Measurements from ENCODE around the gene XRCC6. TPM values are rescaled to one million over a fixed set of nuclear protein-coding genes. Genes with fewer than 3 reads are reported as not detected.
"Not testable (repeated sequence)": the region's sequence is repeated elsewhere in the genome, so short reads cannot be mapped to it uniquely, and the experiment has no call there.

XRCC6 gene
- 100 to 1,000 TPM; 211 to 498 (median 242) TPM for total RNA-seq
- 100 to 1,000 TPM; 122 to 475 (median 216) TPM for polyA plus RNA-seq
- long read RNA-seq, donor 1, transcript XRCC6-202 (13 exons, 2,296 nt): major isoform, 104 of 218 reads
- long read RNA-seq, donor 1, transcript XRCC6-201 (12 exons, 2,709 nt): minor isoform, 35 of 218 reads
- long read RNA-seq, donor 1, partial matches to known transcripts: 65 of 218 reads
- long read RNA-seq, donor 1, other reads (novel, unspliced or antisense): 11 of 218 reads
- long read RNA-seq, donor 2, transcript XRCC6-201 (12 exons, 2,709 nt): minor isoform, 7 of 358 reads
- long read RNA-seq, donor 2, transcript XRCC6-202 (13 exons, 2,296 nt): major isoform, 65 of 358 reads
- long read RNA-seq, donor 2, partial matches to known transcripts: 217 of 358 reads
- long read RNA-seq, donor 2, other reads (novel, unspliced or antisense): 66 of 358 reads
- long read RNA-seq, donor 3, transcript XRCC6-201 (12 exons, 2,709 nt): minor isoform, 25 of 175 reads
- long read RNA-seq, donor 3, transcript XRCC6-202 (13 exons, 2,296 nt): major isoform, 84 of 175 reads
- long read RNA-seq, donor 3, partial matches to known transcripts: 52 of 175 reads
- long read RNA-seq, donor 3, other reads (novel, unspliced or antisense): 10 of 175 reads
- long read RNA-seq, donor 4, transcript XRCC6-202 (13 exons, 2,296 nt): major isoform, 349 of 404 reads
- long read RNA-seq, donor 4, transcript XRCC6-201 (12 exons, 2,709 nt): minor isoform, 15 of 404 reads
- long read RNA-seq, donor 4, partial matches to known transcripts: 23 of 404 reads
- long read RNA-seq, donor 4, other reads (novel, unspliced or antisense): 17 of 404 reads
- long read RNA-seq, donor 5, transcript XRCC6-206 (12 exons, 2,148 nt): minor isoform, 6 of 559 reads
- long read RNA-seq, donor 5, transcript XRCC6-201 (12 exons, 2,709 nt): minor isoform, 16 of 559 reads
- long read RNA-seq, donor 5, transcript XRCC6-202 (13 exons, 2,296 nt): major isoform, 475 of 559 reads
- long read RNA-seq, donor 5, partial matches to known transcripts: 35 of 559 reads
- long read RNA-seq, donor 5, other reads (novel, unspliced or antisense): 25 of 559 reads
- long read RNA-seq, donor 6, transcript XRCC6-201 (12 exons, 2,709 nt): minor isoform, 9 of 210 reads
- long read RNA-seq, donor 6, transcript XRCC6-202 (13 exons, 2,296 nt): major isoform, 169 of 210 reads
- long read RNA-seq, donor 6, partial matches to known transcripts: 19 of 210 reads
- long read RNA-seq, donor 6, other reads (novel, unspliced or antisense): 13 of 210 reads
- long read RNA-seq, donor 7, transcript XRCC6-202 (13 exons, 2,296 nt): major isoform, 31 of 93 reads
- long read RNA-seq, donor 7, transcript XRCC6-201 (12 exons, 2,709 nt): minor isoform, 8 of 93 reads
- long read RNA-seq, donor 7, partial matches to known transcripts: 45 of 93 reads
- long read RNA-seq, donor 7, other reads (novel, unspliced or antisense): 8 of 93 reads
- long read RNA-seq, donor 8, transcript XRCC6-202 (13 exons, 2,296 nt): major isoform, 141 of 268 reads
- long read RNA-seq, donor 8, transcript XRCC6-201 (12 exons, 2,709 nt): minor isoform, 22 of 268 reads
- long read RNA-seq, donor 8, partial matches to known transcripts: 77 of 268 reads
- long read RNA-seq, donor 8, other reads (novel, unspliced or antisense): 21 of 268 reads
- long read RNA-seq, donor 9, transcript XRCC6-202 (13 exons, 2,296 nt): major isoform, 85 of 136 reads
- long read RNA-seq, donor 9, transcript XRCC6-201 (12 exons, 2,709 nt): minor isoform, 9 of 136 reads
- long read RNA-seq, donor 9, partial matches to known transcripts: 39 of 136 reads
- long read RNA-seq, donor 9, other reads (novel, unspliced or antisense): 0 of 136 reads
- long read RNA-seq, donor 10, transcript XRCC6-202 (13 exons, 2,296 nt): major isoform, 55 of 94 reads
- long read RNA-seq, donor 10, transcript XRCC6-201 (12 exons, 2,709 nt): minor isoform, 7 of 94 reads
- long read RNA-seq, donor 10, partial matches to known transcripts: 32 of 94 reads
- long read RNA-seq, donor 10, other reads (novel, unspliced or antisense): 0 of 94 reads

DNA sequence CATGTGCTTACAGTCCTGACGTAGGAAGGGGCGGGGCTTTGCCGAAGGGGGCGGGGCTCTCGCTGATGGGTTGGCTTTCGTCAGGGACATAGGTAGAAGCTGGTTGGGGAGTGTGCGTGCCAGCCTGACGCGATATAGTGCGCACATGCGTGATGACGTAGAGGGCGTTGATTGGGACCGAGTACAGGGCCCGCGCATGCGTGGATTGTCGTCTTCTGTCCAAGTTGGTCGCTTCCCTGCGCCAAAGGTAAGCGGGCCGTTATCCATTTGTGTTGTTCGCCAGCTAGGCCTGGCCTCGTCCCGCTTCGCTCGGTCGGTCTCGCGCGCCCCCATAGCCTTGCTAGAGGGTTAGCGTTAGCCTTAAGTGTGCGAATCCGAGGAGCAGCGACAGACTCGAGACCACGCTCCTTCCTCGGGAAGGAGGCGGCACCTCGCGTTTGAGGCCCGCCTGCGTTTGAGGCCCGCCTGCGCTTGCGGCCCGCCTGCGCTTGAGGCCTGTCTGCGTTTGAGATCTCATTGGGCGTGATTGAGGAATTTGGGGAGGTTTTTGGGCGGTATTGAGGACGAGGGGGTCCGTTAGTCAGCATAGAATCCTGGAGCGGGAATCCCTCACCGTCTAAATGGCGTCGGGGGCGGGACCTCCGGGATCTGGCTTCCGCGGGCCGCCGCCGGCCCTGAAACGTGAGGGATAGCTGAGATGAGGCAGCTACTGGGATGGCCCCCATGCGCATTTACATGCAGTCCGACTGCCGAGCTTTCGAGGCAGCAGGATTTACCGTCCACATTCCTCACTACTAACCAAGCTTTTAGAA is at the start of gene XRCC6:
TSS of gene XRCC6 (plus strand) at position 197 of the 812 bp plus-strand sequence. CDS start 710 bp downstream, outside the sequence.
- TF ChIP-seq POLR2A (IDR thresholded peaks at IDR 0.05): peak; percentile 96 to 99
- TF ChIP-seq, protein P1, sequence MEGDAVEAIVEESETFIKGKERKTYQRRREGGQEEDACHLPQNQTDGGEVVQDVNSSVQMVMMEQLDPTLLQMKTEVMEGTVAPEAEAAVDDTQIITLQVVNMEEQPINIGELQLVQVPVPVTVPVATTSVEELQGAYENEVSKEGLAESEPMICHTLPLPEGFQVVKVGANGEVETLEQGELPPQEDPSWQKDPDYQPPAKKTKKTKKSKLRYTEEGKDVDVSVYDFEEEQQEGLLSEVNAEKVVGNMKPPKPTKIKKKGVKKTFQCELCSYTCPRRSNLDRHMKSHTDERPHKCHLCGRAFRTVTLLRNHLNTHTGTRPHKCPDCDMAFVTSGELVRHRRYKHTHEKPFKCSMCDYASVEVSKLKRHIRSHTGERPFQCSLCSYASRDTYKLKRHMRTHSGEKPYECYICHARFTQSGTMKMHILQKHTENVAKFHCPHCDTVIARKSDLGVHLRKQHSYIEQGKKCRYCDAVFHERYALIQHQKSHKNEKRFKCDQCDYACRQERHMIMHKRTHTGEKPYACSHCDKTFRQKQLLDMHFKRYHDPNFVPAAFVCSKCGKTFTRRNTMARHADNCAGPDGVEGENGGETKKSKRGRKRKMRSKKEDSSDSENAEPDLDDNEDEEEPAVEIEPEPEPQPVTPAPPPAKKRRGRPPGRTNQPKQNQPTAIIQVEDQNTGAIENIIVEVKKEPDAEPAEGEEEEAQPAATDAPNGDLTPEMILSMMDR (IDR thresholded peaks at IDR 0.05): no peak
- H3K4me3 ChIP-seq: peak within 1 kb of the TSS; percentile 75 to 100 (median 91)
- H3K9me3 ChIP-seq (replicated peaks in 1 of 3): no peaks in the 10 kb centered on the region
- peaks cover 0 to 39% of the 10 kb centered on the region in 2 donors for H3K36me3 ChIP-seq (replicated peaks in 1 of 2)
- WGBS, 4 donors: 0 to 1% (median 0%) methylated on average over 12 to 70 of the region's 70 CpGs
- no peaks in the 10 kb centered on the region for H3K27me3 ChIP-seq
- peak within 1 kb of the TSS; percentile 95 to 100 (median 98) for H3K27ac ChIP-seq
- H3K4me1 ChIP-seq (replicated peaks in 1 of 2): peaks cover 19 to 36% of the 10 kb centered on the region in 2 donors
- intact Hi-C loops (cut with DNase I): no loop called here
- peak; percentile 100 for DNase-seq

DNA sequence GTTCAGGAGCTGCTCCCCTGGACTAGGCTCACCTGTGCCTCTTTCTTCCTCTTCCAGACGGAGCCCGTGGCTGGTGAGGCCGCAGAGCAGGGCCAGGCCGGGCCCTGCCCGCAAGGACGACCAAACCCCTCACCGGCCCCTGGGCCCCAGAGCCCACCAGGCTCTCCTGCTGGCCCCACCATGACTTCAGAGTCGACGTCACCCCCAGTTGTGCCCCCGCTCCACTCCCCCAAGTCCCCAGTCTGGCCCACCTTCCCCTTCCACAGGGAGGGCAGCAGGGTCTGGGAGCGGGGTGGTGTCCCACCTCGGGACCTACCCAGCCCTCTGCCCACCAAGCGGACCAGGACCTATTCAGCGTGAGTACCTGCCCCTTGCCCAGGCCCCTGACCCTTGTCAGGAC is 49.3 kb upstream of the XRCC6 start:
- peaks cover 29 to 43% of the 10 kb centered on the region in 2 donors for H3K4me1 ChIP-seq (replicated peaks in 1 of 2)
- TF ChIP-seq, protein P1 (IDR thresholded peaks at IDR 0.05): no peak
- TF ChIP-seq POLR2A (IDR thresholded peaks at IDR 0.05): no peak

DNA sequence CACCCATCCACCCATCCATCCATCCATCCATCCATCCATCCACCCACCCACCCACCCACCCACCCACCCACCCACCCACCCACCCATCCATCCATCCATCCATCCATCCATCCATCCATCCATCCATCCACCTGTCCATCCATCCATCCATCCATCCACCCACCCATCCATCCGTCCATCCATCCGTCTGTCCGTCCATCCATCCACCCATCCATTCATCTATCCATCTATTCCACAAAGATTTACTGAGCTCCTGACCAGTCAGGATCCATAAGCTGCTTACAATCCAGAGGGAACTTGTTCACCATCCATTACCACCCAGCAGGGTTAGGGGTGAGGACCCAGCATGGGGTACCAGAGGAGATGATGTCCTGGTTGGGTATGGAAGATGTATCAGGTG is 48.8 kb upstream of the XRCC6 start:
- DNase-seq; H3K9me3 ChIP-seq (replicated peaks in 1 of 3); H3K27ac ChIP-seq; H3K4me3 ChIP-seq; intact Hi-C loops (cut with DNase I); H3K27me3 ChIP-seq: not testable (repeated sequence)
- H3K36me3 ChIP-seq (replicated peaks in 1 of 2): peaks cover 0 to 14% of the 10 kb centered on the region in 2 donors
- H3K4me1 ChIP-seq (replicated peaks in 1 of 2): peaks cover 24 to 38% of the 10 kb centered on the region in 2 donors
- WGBS, 4 donors: 98 to 100% (median 98%) methylated on average over 3 of the region's 3 CpGs

More for the DNA sequence above, 49.3 kb upstream of the XRCC6 start:
- 96 to 100% (median 97%) methylated on average over 2 to 14 of the region's 14 CpGs for WGBS, 4 donors
- H3K36me3 ChIP-seq (replicated peaks in 1 of 2): peaks cover 0 to 9% of the 10 kb centered on the region in 2 donors
- H3K4me3 ChIP-seq: no peak overlapping the region
- H3K9me3 ChIP-seq (replicated peaks in 1 of 3): no peaks in the 10 kb centered on the region
- DNase-seq: no peak
- intact Hi-C loops (cut with DNase I): no loop called here
- no peak overlapping the region for H3K27ac ChIP-seq
- H3K27me3 ChIP-seq: no peaks in the 10 kb centered on the region

Data from adrenal gland (tissue), 19 donors.